ENCODE results near the gene BIRC3. TPM values are rescaled to one million over a fixed set of nuclear protein-coding genes. Genes with fewer than 3 reads are reported as not detected.
"Not testable (repeated sequence)": the region's sequence is repeated elsewhere in the genome, so short reads cannot be mapped to it uniquely, and the experiment has no call there.

BIRC3 gene
- total RNA-seq, 2 experiments from 2014 or later: 27.2 to 66.9 TPM

- Histone ChIP-seq H2AFZ (ENCODE audit: low read length) (peak overlapping the region; percentile 88), H3K4me1 (ENCODE audit: insufficient read depth, low read length, poor library complexity, severe bottlenecking) (peaks cover 37% of the 10 kb centered on the region), H3K9me3 (ENCODE audit: low read length) (no peaks in the 10 kb centered on the region), H3K4me3 (ENCODE audit: low read depth, low read length, poor library complexity, severe bottlenecking) (peak overlapping the region; percentile 37), H3K27ac (ENCODE audit: low read depth, low read length, poor library complexity, severe bottlenecking) (no peak overlapping the region), H3K36me3 (ENCODE audit: insufficient read depth, low read length) (no peaks in the 10 kb centered on the region), H3K4me2 (ENCODE audit: low read length) (peak overlapping the region; percentile 62), H4K20me1 (ENCODE audit: insufficient read depth, low read length) (no peaks in the 10 kb centered on the region), H3K79me2 (ENCODE audit: insufficient read depth, low read depth, low read length) (no peaks in the 10 kb centered on the region), H3K9me2 (ENCODE audit: insufficient read depth, low read length) (no peaks in the 10 kb centered on the region)
- no peak for TF ChIP-seq EZH2phosphoT487 (IDR thresholded peaks at IDR 0.05; ENCODE audit: borderline replicate concordance, low read depth, low read length)
- peak; percentile 93 for TF ChIP-seq CTCF (conservative IDR thresholded peaks at IDR 0.05; ENCODE audit: low read length)
- BruUV-seq (replicated peaks): no TSS peak
- CTCF ChIA-PET (ENCODE audit: unreplicated experiment): interaction anchor here (0.7 to 2.4 kb wide), 9 partner anchors 12 to 319 kb away, joined by 3 to 10 read pairs (median 4); no protein-coding TSS in a partner anchor
- intact Hi-C loops (cut with micrococcal nuclease; ENCODE audit: unreplicated experiment): loop anchor here (1.0 kb wide), 2 partner anchors 13 to 23 kb away; partner anchors contain the start of gene BIRC3
- peak; percentile 86 for DNase-seq (ENCODE audit: low spot score)
- POLR2A ChIA-PET: interaction anchor here (0.5 to 5.5 kb wide), 14 partner anchors 9 to 1101 kb away, joined by 3 to 102 read pairs (median 3); partner anchors contain the start of gene BIRC3
Observed at GRCh38 chr11:102293873-102294601, 23.2 kb upstream of the BIRC3 start.

- no TSS peak for BruUV-seq (replicated peaks)
- no peak for DNase-seq (ENCODE audit: low spot score)
- H4K20me1 ChIP-seq (ENCODE audit: insufficient read depth, low read length): no peaks in the 10 kb centered on the region
- H3K4me3 ChIP-seq (ENCODE audit: low read depth, low read length, poor library complexity, severe bottlenecking): no peak overlapping the region
- intact Hi-C loops (cut with micrococcal nuclease; ENCODE audit: unreplicated experiment): no loop called here
- no peaks in the 10 kb centered on the region for H3K79me2 ChIP-seq (ENCODE audit: insufficient read depth, low read depth, low read length)
- POLR2A ChIA-PET: interaction anchor here (0.8 to 5.5 kb wide), 10 partner anchors 12 to 373 kb away, joined by 3 to 102 read pairs (median 4); partner anchors contain the start of gene BIRC3
- no peaks in the 10 kb centered on the region for H3K36me3 ChIP-seq (ENCODE audit: insufficient read depth, low read length)
- CTCF ChIA-PET (ENCODE audit: unreplicated experiment): interaction anchor here (1.0 to 2.4 kb wide), 7 partner anchors 11 to 47 kb away, joined by 3 to 10 read pairs (median 3); no protein-coding TSS in a partner anchor
- no peaks in the 10 kb centered on the region for H3K9me3 ChIP-seq (ENCODE audit: low read length)
- peak overlapping the region; percentile 35; the same call in 1 of the 2 replicates for H3K4me2 ChIP-seq (ENCODE audit: low read length)
- H3K9me2 ChIP-seq (ENCODE audit: insufficient read depth, low read length): no peaks in the 10 kb centered on the region
- H3K27ac ChIP-seq (ENCODE audit: low read depth, low read length, poor library complexity, severe bottlenecking): no peak overlapping the region
- TF ChIP-seq CTCF (conservative IDR thresholded peaks at IDR 0.05; ENCODE audit: low read length): no peak
- H3K4me1 ChIP-seq (ENCODE audit: insufficient read depth, low read length, poor library complexity, severe bottlenecking): peaks cover 30% of the 10 kb centered on the region
- peak overlapping the region; percentile 88 for H2AFZ ChIP-seq (ENCODE audit: low read length)
Observed at GRCh38 chr11:102295045-102295444, 22.2 kb upstream of the BIRC3 start.

- H3K79me2 ChIP-seq (ENCODE audit: insufficient read depth, low read depth, low read length); H3K27ac ChIP-seq (ENCODE audit: low read depth, low read length, poor library complexity, severe bottlenecking); DNase-seq (ENCODE audit: low spot score); H3K36me3 ChIP-seq (ENCODE audit: insufficient read depth, low read length); H2AFZ ChIP-seq (ENCODE audit: low read length); H3K4me3 ChIP-seq (ENCODE audit: low read depth, low read length, poor library complexity, severe bottlenecking); BruUV-seq (replicated peaks); H4K20me1 ChIP-seq (ENCODE audit: insufficient read depth, low read length); H3K9me3 ChIP-seq (ENCODE audit: low read length); H3K4me2 ChIP-seq (ENCODE audit: low read length); H3K9me2 ChIP-seq (ENCODE audit: insufficient read depth, low read length); intact Hi-C loops (cut with micrococcal nuclease; ENCODE audit: unreplicated experiment): not testable (repeated sequence)
- ChIA-PET CTCF (ENCODE audit: unreplicated experiment) (interaction anchor here (0.7 to 0.9 kb wide), 2 partner anchors 22 to 134 kb away, joined by 3 to 5 read pairs; no protein-coding TSS in a partner anchor), POLR2A (interaction anchor here (4.3 to 5.5 kb wide), 2 partner anchors 11 to 20 kb away, joined by 54 to 102 read pairs; partner anchors contain the start of gene BIRC3)
- peaks cover 24% of the 10 kb centered on the region for H3K4me1 ChIP-seq (ENCODE audit: insufficient read depth, low read length, poor library complexity, severe bottlenecking)
Observed at GRCh38 chr11:102296757-102297156, 20.5 kb upstream of the BIRC3 start.

GRCh38 chr11:102300837-102301236, 16.4 kb upstream of the BIRC3 start:
- H4K20me1 ChIP-seq (ENCODE audit: insufficient read depth, low read length); H3K27ac ChIP-seq (ENCODE audit: low read depth, low read length, poor library complexity, severe bottlenecking); H3K9me2 ChIP-seq (ENCODE audit: insufficient read depth, low read length); H2AFZ ChIP-seq (ENCODE audit: low read length); intact Hi-C loops (cut with micrococcal nuclease; ENCODE audit: unreplicated experiment); CTCF ChIA-PET (ENCODE audit: unreplicated experiment); BruUV-seq (replicated peaks); H3K79me2 ChIP-seq (ENCODE audit: insufficient read depth, low read depth, low read length); H3K4me3 ChIP-seq (ENCODE audit: low read depth, low read length, poor library complexity, severe bottlenecking); H3K36me3 ChIP-seq (ENCODE audit: insufficient read depth, low read length); H3K4me2 ChIP-seq (ENCODE audit: low read length); POLR2A ChIA-PET; DNase-seq (ENCODE audit: low spot score): not testable (repeated sequence)
- H3K9me3 ChIP-seq (ENCODE audit: low read length): peaks cover 22% of the 10 kb centered on the region
- peaks cover 14% of the 10 kb centered on the region for H3K4me1 ChIP-seq (ENCODE audit: insufficient read depth, low read length, poor library complexity, severe bottlenecking)
